AG04449 (cell line): ENCODE results near the gene MRTFA.

ENCODE experiments used
- CTCF ChIA-PET: fragments of 350-600 bp; formaldehyde crosslinking; extraction: SDS; loops from one replicate; lab custom pipeline; 2021; ENCODE audit warnings: antibody characterized with exemption; lab: Yijun Ruan, JAX
- POLR2A ChIA-PET: fragments of 400-600, 350-600 bp; formaldehyde crosslinking; extraction: SDS; loops from one replicate; lab custom pipeline; 2020; ENCODE audit warnings: antibody characterized with exemption, inconsistent platforms; lab: Yijun Ruan, JAX
- DNase-seq: peaks from one replicate; pipeline ENCODE4 v3.0.0-alpha.2; 2010; ENCODE audit warnings: low read depth, low spot score
- H3K4me3 ChIP-seq: 2 replicates; pipeline ENCODE4 v1.5.1; 2011; ENCODE audit warnings: low read depth, mild to moderate bottlenecking, control low read depth, low read length
- TF ChIP-seq, protein P1 (sequence below): IDR thresholded peaks from one replicate; pipeline ENCODE4 v1.5.1; 2011; ENCODE audit warnings: mild to moderate bottlenecking, moderate library complexity, low read length, control low read depth, inconsistent platforms; ENCODE audit not compliant: insufficient read depth; ENCODE audit errors: missing control alignments

The MRTFA gene

GRCh38 chr22:40423882-40424640 lies 212.5 kb downstream of the MRTFA start:
- CTCF ChIA-PET, result interaction anchor here (6.6 kb wide), 1 partner anchor 14 kb away, joined by 64 read pairs; no protein-coding TSS in a partner anchor
- POLR2A ChIA-PET, result no interaction called here
- no peak overlapping the region for H3K4me3 ChIP-seq
- no peak for DNase-seq
- TF ChIP-seq, protein P1, sequence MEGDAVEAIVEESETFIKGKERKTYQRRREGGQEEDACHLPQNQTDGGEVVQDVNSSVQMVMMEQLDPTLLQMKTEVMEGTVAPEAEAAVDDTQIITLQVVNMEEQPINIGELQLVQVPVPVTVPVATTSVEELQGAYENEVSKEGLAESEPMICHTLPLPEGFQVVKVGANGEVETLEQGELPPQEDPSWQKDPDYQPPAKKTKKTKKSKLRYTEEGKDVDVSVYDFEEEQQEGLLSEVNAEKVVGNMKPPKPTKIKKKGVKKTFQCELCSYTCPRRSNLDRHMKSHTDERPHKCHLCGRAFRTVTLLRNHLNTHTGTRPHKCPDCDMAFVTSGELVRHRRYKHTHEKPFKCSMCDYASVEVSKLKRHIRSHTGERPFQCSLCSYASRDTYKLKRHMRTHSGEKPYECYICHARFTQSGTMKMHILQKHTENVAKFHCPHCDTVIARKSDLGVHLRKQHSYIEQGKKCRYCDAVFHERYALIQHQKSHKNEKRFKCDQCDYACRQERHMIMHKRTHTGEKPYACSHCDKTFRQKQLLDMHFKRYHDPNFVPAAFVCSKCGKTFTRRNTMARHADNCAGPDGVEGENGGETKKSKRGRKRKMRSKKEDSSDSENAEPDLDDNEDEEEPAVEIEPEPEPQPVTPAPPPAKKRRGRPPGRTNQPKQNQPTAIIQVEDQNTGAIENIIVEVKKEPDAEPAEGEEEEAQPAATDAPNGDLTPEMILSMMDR, result no peak

DNA sequence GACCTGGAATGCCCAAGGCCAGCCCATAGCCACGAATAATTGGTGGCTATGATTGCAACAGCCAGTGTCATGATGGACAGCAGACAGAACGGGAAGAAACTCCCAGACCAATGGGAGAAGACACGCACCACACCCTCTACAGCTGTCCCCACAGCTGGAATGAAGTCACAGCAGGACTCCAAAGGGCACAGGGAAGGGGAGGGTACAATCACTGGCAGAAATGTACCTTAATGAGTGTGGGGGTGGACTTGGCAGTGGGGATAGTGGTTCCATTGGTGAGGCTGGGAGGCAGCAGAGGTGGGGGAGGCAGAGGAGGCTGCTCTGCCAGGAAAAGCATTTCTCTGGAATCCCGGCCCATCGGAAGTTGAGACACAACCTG lies 213.2 kb downstream of the MRTFA start:
- no peak for DNase-seq
- POLR2A ChIA-PET, result no interaction called here
- no peak overlapping the region for H3K4me3 ChIP-seq
- TF ChIP-seq, protein P1, result no peak
- CTCF ChIA-PET, result interaction anchor here (1.1 to 6.6 kb wide), 2 partner anchors 14 to 15 kb away, joined by 5 to 64 read pairs; no protein-coding TSS in a partner anchor

DNA sequence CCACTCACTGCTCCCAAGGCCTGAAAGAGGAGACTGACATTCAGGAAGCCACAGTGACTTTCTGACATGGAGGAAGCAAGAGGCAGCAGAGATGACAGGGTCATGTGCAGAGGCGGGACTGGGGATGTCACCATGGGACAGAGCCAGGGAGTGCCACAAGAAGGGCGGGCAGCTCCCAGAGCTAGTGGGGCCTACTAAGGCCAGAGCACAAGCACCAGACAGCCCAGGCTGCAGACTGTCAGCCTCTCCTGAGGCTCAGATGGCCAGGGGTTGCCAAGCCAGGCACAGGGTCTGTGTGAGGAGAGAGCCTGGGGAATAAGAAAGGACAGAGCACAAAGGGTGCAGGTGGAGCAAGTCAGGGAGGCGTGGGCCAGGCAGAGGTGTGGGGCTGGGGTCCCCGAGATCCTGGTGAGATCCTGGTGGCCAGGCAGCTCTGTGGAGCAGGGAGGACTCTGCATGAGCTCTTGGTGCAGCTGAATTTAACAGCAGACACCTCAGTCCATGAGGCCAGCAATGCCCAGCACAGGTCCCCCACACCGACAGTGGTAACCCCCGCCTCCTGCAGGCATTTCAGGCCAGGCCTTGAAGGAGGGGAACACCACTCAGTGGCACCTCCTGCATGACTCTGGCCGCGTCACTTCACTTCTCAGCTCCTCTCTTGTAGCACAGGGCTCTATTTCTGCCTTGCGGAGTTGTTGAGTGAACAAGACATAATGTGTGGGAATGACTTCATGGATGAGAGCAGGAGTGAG lies 213.8 kb downstream of the MRTFA start:
- DNase-seq, result no peak
- TF ChIP-seq, protein P1, result no peak
- no peak overlapping the region for H3K4me3 ChIP-seq
- ChIA-PET POLR2A (no interaction called here), CTCF (interaction anchor here (1.1 kb wide), 1 partner anchor 14 kb away, joined by 5 read pairs; no protein-coding TSS in a partner anchor)

DNA sequence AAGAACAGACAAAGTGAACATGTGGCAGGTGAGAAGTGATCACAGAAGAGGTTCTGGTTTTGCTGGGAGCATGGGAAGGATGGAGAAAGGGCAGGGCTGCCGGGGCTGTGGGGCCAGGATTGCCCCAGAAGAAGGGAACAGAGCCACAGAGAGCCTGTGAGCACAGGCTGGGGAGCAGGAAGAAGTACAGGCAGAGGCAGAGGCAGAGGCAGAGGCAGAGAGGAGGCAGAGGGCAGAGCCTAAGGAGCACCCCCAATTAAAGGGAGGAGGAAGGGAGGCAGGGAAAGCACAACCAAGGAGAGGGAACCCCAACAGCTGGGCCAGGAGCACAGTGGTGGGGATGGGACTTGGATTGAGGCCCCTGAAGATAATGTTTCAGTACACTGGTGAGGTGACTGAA lies 214.6 kb downstream of the MRTFA start:
- POLR2A ChIA-PET, result no interaction called here
- CTCF ChIA-PET, result interaction anchor here (3.5 kb wide), 1 partner anchor 14 kb away, joined by 21 read pairs; no protein-coding TSS in a partner anchor
- H3K4me3 ChIP-seq, result no peak overlapping the region
- TF ChIP-seq, protein P1, result no peak
- no peak for DNase-seq

DNA sequence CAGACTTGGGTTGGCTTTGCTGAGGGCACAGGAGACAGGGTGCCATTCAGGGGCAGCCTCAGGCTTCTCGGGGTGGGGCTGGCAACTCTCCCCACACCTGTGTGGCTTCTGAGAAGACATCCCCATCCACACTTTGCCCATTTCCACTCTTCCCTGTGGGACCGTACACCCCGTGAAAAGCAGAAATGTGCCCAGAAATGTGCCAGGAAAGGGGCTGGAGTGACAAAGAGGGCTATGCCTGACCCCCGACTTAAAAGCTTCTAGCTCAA lies 215.5 kb downstream of the MRTFA start:
- ChIA-PET POLR2A (no interaction called here), CTCF (interaction anchor here (3.5 kb wide), 1 partner anchor 15 kb away, joined by 21 read pairs; no protein-coding TSS in a partner anchor)
- no peak overlapping the region for H3K4me3 ChIP-seq
- TF ChIP-seq, protein P1, result no peak
- no peak for DNase-seq
